Activated CD4-positive, alpha-beta T cell treated with anti-CD3 and anti-CD28 coated beads, Interleukin-2, amount 10 ng/mL, durations not matched to agents 7 days and 5 days (primary cell): ENCODE results near the gene NUDT3. TPM values are rescaled to one million over a fixed set of nuclear protein-coding genes. Genes with fewer than 3 reads are reported as not detected.
A peak's percentile ranks its signal among the peaks of the same experiment; 100 is the strongest.
"Not testable (repeated sequence)": the region's sequence is repeated elsewhere in the genome, so short reads cannot be mapped to it uniquely, and the experiment has no call there.

Experiments used
- CTCF ChIA-PET: fragments of 350-600 bp; sonication (Branson Sonifier 250); formaldehyde crosslinking; loops from one replicate; lab custom pipeline; 2021; ENCODE audit warnings: antibody characterized with exemption; lab: Charles Lee
- POLR2A ChIA-PET: fragments of 350-600 bp; sonication (Branson Sonifier 250); formaldehyde crosslinking; loops from one replicate; lab custom pipeline; 2021; ENCODE audit warnings: antibody characterized with exemption; lab: Charles Lee
- DNase-seq: peaks from one replicate; pipeline ENCODE4 v3.0.0-alpha.2; 2020
- H3K27ac Mint-ChIP-seq: one replicate; pipeline ENCODE4 v1.8.0; 2021; ENCODE audit warnings: mild to moderate bottlenecking, moderate library complexity, mixed read lengths
- H3K27me3 Mint-ChIP-seq: one replicate; pipeline ENCODE4 v1.8.0; 2021; ENCODE audit warnings: mixed read lengths
- H3K36me3 Mint-ChIP-seq: one replicate; pipeline ENCODE4 v1.8.0; 2021; ENCODE audit warnings: low read depth, mixed read lengths
- H3K4me1 Mint-ChIP-seq: one replicate; pipeline ENCODE4 v1.8.0; 2021; ENCODE audit warnings: mixed read lengths
- H3K4me3 Mint-ChIP-seq: one replicate; pipeline ENCODE4 v1.8.0; 2021; ENCODE audit warnings: mild to moderate bottlenecking, moderate library complexity, mixed read lengths
- H3K9me3 Mint-ChIP-seq: one replicate; pipeline ENCODE4 v1.8.0; 2021; ENCODE audit warnings: mixed read lengths
- total RNA-seq, 2 experiments: library from RNA; stranded (reverse); gene quantifications; one replicate each; pipeline ENCODE4 v1.2.3, GENCODE V29; 2021

The NUDT3 gene
- total RNA-seq, 2 experiments from 2014 or later = 12.4 to 13.3 TPM

GRCh38 chr6:34332251-34333198 is 59.9 kb downstream of the NUDT3 start:
- Mint-ChIP-seq H3K27me3 (no peaks in the 10 kb centered on the region), H3K9me3 (peaks cover 2% of the 10 kb centered on the region), H3K4me3 (no peak overlapping the region), H3K36me3 (peaks cover 11% of the 10 kb centered on the region), H3K4me1 (peaks cover 13% of the 10 kb centered on the region), H3K27ac (no peak overlapping the region)
- DNase-seq = no peak
- ChIA-PET POLR2A (no interaction called here), CTCF (interaction anchor here (1.1 kb wide), 1 partner anchor 83 kb away, joined by 3 read pairs; the partner anchor contains the start of gene SMIM29)

- H3K36me3 Mint-ChIP-seq = peaks cover 11% of the 10 kb centered on the region
- ChIA-PET POLR2A (no interaction called here), CTCF (no interaction called here)
- no peak overlapping the region for H3K4me3 Mint-ChIP-seq
- H3K27ac Mint-ChIP-seq = no peak overlapping the region
- no peaks in the 10 kb centered on the region for H3K27me3 Mint-ChIP-seq
- H3K9me3 Mint-ChIP-seq = peaks cover 2% of the 10 kb centered on the region
- DNase-seq = no peak
- H3K4me1 Mint-ChIP-seq = peaks cover 5% of the 10 kb centered on the region
These were observed 61.0 kb downstream of the NUDT3 start for GRCh38 chr6:34331371-34332050.

- H3K4me1 Mint-ChIP-seq, DNase-seq, H3K4me3 Mint-ChIP-seq, H3K9me3 Mint-ChIP-seq, CTCF ChIA-PET, H3K27ac Mint-ChIP-seq, POLR2A ChIA-PET, H3K27me3 Mint-ChIP-seq: not testable (repeated sequence)
- H3K36me3 Mint-ChIP-seq = peaks cover 11% of the 10 kb centered on the region
These were observed 62.7 kb downstream of the NUDT3 start for GRCh38 chr6:34329814-34330213.

GRCh38 chr6:34328969-34329368 is 63.5 kb downstream of the NUDT3 start:
- no peak overlapping the region for H3K27ac Mint-ChIP-seq
- POLR2A ChIA-PET = no interaction called here
- peaks cover 2% of the 10 kb centered on the region for H3K4me1 Mint-ChIP-seq
- H3K9me3 Mint-ChIP-seq = peaks cover 2% of the 10 kb centered on the region
- no peak overlapping the region for H3K4me3 Mint-ChIP-seq
- DNase-seq = no peak
- CTCF ChIA-PET = no interaction called here
- H3K36me3 Mint-ChIP-seq = peaks cover 11% of the 10 kb centered on the region
- no peaks in the 10 kb centered on the region for H3K27me3 Mint-ChIP-seq

- H3K4me3 Mint-ChIP-seq, H3K27me3 Mint-ChIP-seq, H3K4me1 Mint-ChIP-seq, H3K9me3 Mint-ChIP-seq, H3K27ac Mint-ChIP-seq, DNase-seq, POLR2A ChIA-PET: not testable (repeated sequence)
- CTCF ChIA-PET = interaction anchor here (0.6 kb wide), 1 partner anchor 268 kb away, joined by 3 read pairs; no protein-coding TSS in a partner anchor
- H3K36me3 Mint-ChIP-seq = peaks cover 11% of the 10 kb centered on the region
These were observed 64.9 kb downstream of the NUDT3 start for GRCh38 chr6:34327313-34328205.

- Mint-ChIP-seq H3K27me3 (no peaks in the 10 kb centered on the region), H3K9me3 (peaks cover 2% of the 10 kb centered on the region), H3K4me1 (peaks cover 4% of the 10 kb centered on the region), H3K27ac (no peak overlapping the region), H3K36me3 (peaks cover 7% of the 10 kb centered on the region), H3K4me3 (no peak overlapping the region)
- ChIA-PET POLR2A (no interaction called here), CTCF (interaction anchor here (1.2 to 1.9 kb wide), 2 partner anchors 9 to 11 kb away, joined by 4 to 7 read pairs; no protein-coding TSS in a partner anchor)
- DNase-seq = no peak
These were observed 66.8 kb downstream of the NUDT3 start for GRCh38 chr6:34325633-34326032.

- no peak for DNase-seq
- Mint-ChIP-seq H3K4me1 (peaks cover 1% of the 10 kb centered on the region), H3K9me3 (no peaks in the 10 kb centered on the region), H3K36me3 (peaks cover 3% of the 10 kb centered on the region), H3K4me3 (no peak overlapping the region), H3K27me3 (no peaks in the 10 kb centered on the region), H3K27ac (no peak overlapping the region)
- CTCF ChIA-PET = interaction anchor here (1.2 to 1.9 kb wide), 2 partner anchors 9 to 12 kb away, joined by 4 to 7 read pairs; no protein-coding TSS in a partner anchor
- POLR2A ChIA-PET = no interaction called here
These were observed 67.6 kb downstream of the NUDT3 start for GRCh38 chr6:34324738-34325444.

GRCh38 chr6:34324221-34324620 is 68.2 kb downstream of the NUDT3 start:
- H3K27ac Mint-ChIP-seq, H3K4me3 Mint-ChIP-seq, H3K36me3 Mint-ChIP-seq, H3K9me3 Mint-ChIP-seq, DNase-seq, H3K4me1 Mint-ChIP-seq, H3K27me3 Mint-ChIP-seq, POLR2A ChIA-PET: not testable (repeated sequence)
- CTCF ChIA-PET = interaction anchor here (0.9 kb wide), 1 partner anchor 29 kb away, joined by 3 read pairs; no protein-coding TSS in a partner anchor

- Mint-ChIP-seq H3K4me1 (peaks cover 11% of the 10 kb centered on the region), H3K4me3 (no peak overlapping the region)
These were observed 69.2 kb downstream of the NUDT3 start for GRCh38 chr6:34323300-34323699.

GRCh38 chr6:34322732-34323131 is 69.7 kb downstream of the NUDT3 start:
- Mint-ChIP-seq H3K4me1 (peaks cover 11% of the 10 kb centered on the region), H3K27ac (no peak overlapping the region), H3K27me3 (no peaks in the 10 kb centered on the region), H3K9me3 (no peaks in the 10 kb centered on the region), H3K36me3 (no peaks in the 10 kb centered on the region), H3K4me3 (no peak overlapping the region)
- CTCF ChIA-PET = no interaction called here
- POLR2A ChIA-PET = no interaction called here
- no peak for DNase-seq

More at GRCh38 chr6:34323300-34323699, 69.2 kb downstream of the NUDT3 start:
- H3K36me3 Mint-ChIP-seq = no peaks in the 10 kb centered on the region
- no peak for DNase-seq
- no peaks in the 10 kb centered on the region for H3K27me3 Mint-ChIP-seq
- H3K9me3 Mint-ChIP-seq = no peaks in the 10 kb centered on the region
- ChIA-PET POLR2A (no interaction called here), CTCF (no interaction called here)
- peak overlapping the region; percentile 16 for H3K27ac Mint-ChIP-seq

- no peak overlapping the region for H3K27ac Mint-ChIP-seq
- H3K9me3 Mint-ChIP-seq = no peaks in the 10 kb centered on the region
- CTCF ChIA-PET = interaction anchor here (1.3 kb wide), 1 partner anchor 18 kb away, joined by 3 read pairs; no protein-coding TSS in a partner anchor
- POLR2A ChIA-PET = no interaction called here
- H3K4me1 Mint-ChIP-seq = peaks cover 15% of the 10 kb centered on the region
- DNase-seq = no peak
- H3K4me3 Mint-ChIP-seq = no peak overlapping the region
- no peaks in the 10 kb centered on the region for H3K27me3 Mint-ChIP-seq
- no peaks in the 10 kb centered on the region for H3K36me3 Mint-ChIP-seq
These were observed 70.6 kb downstream of the NUDT3 start for GRCh38 chr6:34321821-34322220.

- Mint-ChIP-seq H3K4me3 (no peak overlapping the region), H3K36me3 (no peaks in the 10 kb centered on the region), H3K4me1 (peaks cover 36% of the 10 kb centered on the region), H3K27me3 (no peaks in the 10 kb centered on the region), H3K27ac (no peak overlapping the region), H3K9me3 (no peaks in the 10 kb centered on the region)
- ChIA-PET POLR2A (no interaction called here), CTCF (interaction anchor here (0.7 to 0.9 kb wide), 2 partner anchors 20 to 129 kb away, joined by 3 read pairs; no protein-coding TSS in a partner anchor)
- DNase-seq = no peak
These were observed 73.0 kb downstream of the NUDT3 start for GRCh38 chr6:34319471-34319885.
